ENCODE results near the gene CTDSP2. TPM values are rescaled to one million over a fixed set of nuclear protein-coding genes. Genes with fewer than 3 reads are reported as not detected.

Gene CTDSP2
- total and polyA plus RNA-seq, 2 of the 8 experiments (the other 6 are each of a cell fraction or from before 2014, with no cell fraction given), result 71.3 to 91.7 TPM

- Histone ChIP-seq H3K27ac (ENCODE audit: low read depth, low read length) (no peak overlapping the region), H3K9ac (replicated peaks in 1 of 4; ENCODE audit: extremely low read depth in 1 of 4, low read depth in 3 of 4, low read length in 3 of 4) (no peak overlapping the region), H2AFZ (ENCODE audit: low read length) (no peak overlapping the region), H3K79me2 (ENCODE audit: control insufficient read depth in 1 of 2, insufficient read depth in 2 of 2, low read length in 2 of 2) (no peaks in the 10 kb centered on the region), H3K4me1 (replicated peaks in 1 of 4; ENCODE audit: control insufficient read depth in 3 of 4, insufficient read depth in 4 of 4, low read length in 3 of 4) (no peaks in the 10 kb centered on the region), H3K79me1 (ENCODE audit: low read depth, low read length) (no peaks in the 10 kb centered on the region), H3K18ac (ENCODE audit: extremely low read depth, low read length) (no peak overlapping the region), H3K4me3 (ENCODE audit: extremely low read depth in 1 of 4, insufficient read depth in 2 of 4, low read depth in 3 of 4, low read length in 4 of 4) (no peak overlapping the region), H3K36me3 (ENCODE audit: control insufficient read depth in 2 of 4, insufficient read depth in 4 of 4, low read length in 3 of 4) (peaks cover 0 to 3% (median 0%) of the 10 kb centered on the region in 4 experiments; a peak in 1 of 8 replicates), H4K8ac (ENCODE audit: extremely low read depth, insufficient read depth, low read length) (no peak overlapping the region; the same call in 1 of the 2 replicates), H3K9me3 (ENCODE audit: insufficient read depth in 2 of 2, low read depth in 1 of 2, low read length in 1 of 2) (no peaks in the 10 kb centered on the region), H2BK120ac (replicated peaks; ENCODE audit: low read depth, low read length) (no peak overlapping the region), H4K91ac (replicated peaks; ENCODE audit: insufficient read length, low read length) (no peak overlapping the region), H2AK5ac (ENCODE audit: low read depth, low read length) (no peak overlapping the region), H3K23ac (ENCODE audit: insufficient read length) (no peak overlapping the region), H3K27me3 (replicated peaks in 1 of 4; ENCODE audit: control insufficient read depth in 3 of 4, extremely low read depth in 1 of 4, insufficient read depth in 3 of 4, low read length in 3 of 4) (no peaks in the 10 kb centered on the region), H2BK20ac (ENCODE audit: low read length) (no peak overlapping the region), H3K4ac (replicated peaks; ENCODE audit: insufficient read length, low read depth, low read length) (no peak overlapping the region), H4K5ac (ENCODE audit: insufficient read length, low read depth, low read length) (no peak overlapping the region), H3K4me2 (ENCODE audit: insufficient read depth in 1 of 2, low read depth in 2 of 2, low read length in 2 of 2) (no peak overlapping the region), H3K14ac (ENCODE audit: insufficient read length) (no peak overlapping the region), H4K20me1 (replicated peaks in 1 of 2; ENCODE audit: control insufficient read depth in 1 of 2, insufficient read depth in 2 of 2, low read length in 2 of 2) (no peaks in the 10 kb centered on the region), H3K23me2 (ENCODE audit: low read depth, low read length) (no peaks in the 10 kb centered on the region), H2BK12ac (ENCODE audit: low read depth, low read length) (no peak overlapping the region), H2BK5ac (ENCODE audit: low read depth, low read length) (no peak overlapping the region), H2BK15ac (ENCODE audit: low read length) (no peak overlapping the region), H3K56ac (replicated peaks; ENCODE audit: insufficient read length, low read depth, low read length) (no peak overlapping the region)
- FAIRE-seq (no peak), DNase-seq (ENCODE audit: low read depth in 1 of 2, low spot score in 2 of 2) (no peak)
- POLR2A ChIA-PET (ENCODE audit: partially characterized antibody), result interaction anchor here (1.0 to 9.6 kb wide), 9 partner anchors 8 to 84 kb away, joined by 3 to 71 read pairs (median 4); partner anchors contain the start of genes CTDSP2, EEF1AKMT3 and METTL1
- 89% methylated on average over 14 of the region's 14 CpGs; no CpG with 5 or more reads in 1 of the 2 experiments for WGBS, 2 experiments (ENCODE audit: extremely low coverage in 1 of 2, insufficient coverage in 1 of 2, insufficient read length in 1 of 2, insufficient replicate concordance in 2 of 2, low coverage in 1 of 2, low lambda C conversion rate in 2 of 2, missing lambda C conversion rate in 1 of 2)
- CTCF ChIA-PET (ENCODE audit: partially characterized antibody), result interaction anchor here (0.6 to 10.4 kb wide), 9 partner anchors 12 to 1599 kb away, joined by 3 to 146 read pairs (median 4); partner anchors contain the start of gene TSFM
- TF ChIP-seq SP2 (IDR thresholded peaks at IDR 0.05; ENCODE audit: low read length), result no peak
Observed at GRCh38 chr12:57813111-57813970, 33.2 kb downstream of the CTDSP2 start.

Data from H1 (cell line).